ENCODE data around the gene FLNB.

Gene FLNB

DNA sequence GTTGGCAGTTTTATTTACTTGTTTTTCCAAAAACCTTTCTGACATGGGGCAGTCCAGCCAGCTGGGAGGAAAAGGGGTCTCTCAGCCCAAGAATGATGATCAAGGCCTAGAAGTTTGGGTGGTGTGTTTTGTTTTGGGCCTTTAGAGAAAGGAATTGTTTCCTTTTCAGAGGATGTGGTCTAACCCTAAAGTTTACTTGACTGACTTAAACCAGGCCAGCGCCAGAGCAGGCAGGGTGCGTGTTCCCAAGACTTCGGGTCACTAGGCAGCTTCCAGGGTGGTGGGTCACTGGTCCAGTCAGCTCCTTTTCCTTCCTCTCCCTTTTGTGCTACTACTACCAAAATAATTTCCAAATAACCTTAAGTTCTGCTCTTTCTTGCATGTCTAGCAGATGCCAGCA is 4.9 kb downstream of the FLNB start (continued):
- TF ChIP-seq SP3 (tag by site-specific recombination; IDR thresholded peaks at IDR 0.05), result no peak
- TF ChIP-seq, protein P1, sequence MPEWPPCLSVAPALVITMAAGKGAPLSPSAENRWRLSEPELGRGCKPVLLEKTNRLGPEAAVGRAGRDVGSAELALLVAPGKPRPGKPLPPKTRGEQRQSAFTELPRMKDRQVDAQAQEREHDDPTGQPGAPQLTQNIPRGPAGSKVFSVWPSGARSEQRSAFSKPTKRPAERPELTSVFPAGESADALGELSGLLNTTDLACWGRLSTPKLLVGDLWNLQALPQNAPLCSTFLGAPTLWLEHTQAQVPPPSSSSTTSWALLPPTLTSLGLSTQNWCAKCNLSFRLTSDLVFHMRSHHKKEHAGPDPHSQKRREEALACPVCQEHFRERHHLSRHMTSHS (tag by site-specific recombination; IDR thresholded peaks at IDR 0.05), result no peak

DNA sequence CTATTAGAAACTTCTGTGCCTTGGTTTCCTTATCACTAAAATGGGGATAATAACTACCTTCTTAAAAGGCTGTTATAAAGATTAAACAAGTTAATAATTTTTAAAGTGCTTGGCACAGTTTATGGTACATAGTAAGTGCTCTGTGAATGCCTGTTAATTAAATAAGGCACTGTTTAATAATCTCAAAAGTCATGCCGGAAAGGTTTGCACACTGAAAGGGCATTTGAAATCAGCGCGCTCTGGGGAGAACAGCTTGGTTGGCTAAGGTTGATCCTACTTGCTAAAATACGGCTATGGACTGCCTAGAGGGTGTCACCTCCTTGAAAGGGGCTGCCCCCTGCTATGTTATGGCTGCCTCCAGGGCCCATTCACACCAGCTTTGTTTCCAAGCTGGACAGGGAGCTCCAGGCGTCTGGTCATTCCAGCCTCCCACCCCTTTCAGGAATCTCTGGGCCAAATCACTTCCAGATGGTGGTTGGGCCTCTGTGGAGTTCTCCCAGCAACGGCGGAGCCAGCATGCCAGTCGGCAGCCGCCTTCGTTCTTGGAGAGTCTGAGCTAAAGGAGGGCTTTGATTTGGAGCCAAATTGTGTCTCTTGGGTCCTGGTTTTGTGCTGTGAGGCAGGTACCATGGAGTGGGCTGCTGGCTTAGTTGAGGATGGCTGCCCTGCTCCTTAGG is 5.9 kb downstream of the FLNB start:
- POLR2A ChIA-PET, result no interaction called here
- Histone ChIP-seq H3K4me3 (ENCODE audit: low read depth, low read length) (no peak overlapping the region), H3K9me3 (ENCODE audit: control insufficient read depth, insufficient read depth, low read depth, low read length) (no peaks in the 10 kb centered on the region), H3K27ac (ENCODE audit: extremely low read depth, low read depth, low read length) (no peak overlapping the region), H3K4me1 (ENCODE audit: control insufficient read depth, insufficient read depth, low read length) (0 out of 2 replicates have a peak, but pooled peaks cover 3% of the 10 kb centered on the region), H3K36me3 (ENCODE audit: control insufficient read depth in 2 of 2, insufficient read depth in 1 of 2, low read length in 2 of 2) (no peaks in the 10 kb centered on the region)
- CTCF ChIA-PET, result no interaction called here
- TF ChIP-seq ZNF248 (tag by site-specific recombination; IDR thresholded peaks at IDR 0.05) (no peak), ZXDB (tag by site-specific recombination; IDR thresholded peaks at IDR 0.05) (no peak), ZNF423 (tag by site-specific recombination; IDR thresholded peaks at IDR 0.05) (0 out of 2 replicates have a peak, but pooled peaks have one; percentile 21), ZNF48 (tag by site-specific recombination; IDR thresholded peaks at IDR 0.05) (no peak), ZIC2 (tag by site-specific recombination; IDR thresholded peaks at IDR 0.05) (peak; percentile 54), ZNF175 (tag by site-specific recombination; IDR thresholded peaks at IDR 0.05) (no peak), ZNF341 (tag by site-specific recombination; IDR thresholded peaks at IDR 0.05; ENCODE audit: low read depth) (0 out of 2 replicates have a peak, but pooled peaks have one; percentile 37), ZBTB17 (tag by site-specific recombination; IDR thresholded peaks at IDR 0.05) (no peak), IKZF3 (tag by site-specific recombination; IDR thresholded peaks at IDR 0.05) (peak; percentile 34; the same call in 1 of the 2 replicates), KLF1 (tag by site-specific recombination; IDR thresholded peaks at IDR 0.05) (peak; percentile 89), ZNF112 (tag by site-specific recombination; IDR thresholded peaks at IDR 0.05) (no peak)
- TF ChIP-seq, protein P2, sequence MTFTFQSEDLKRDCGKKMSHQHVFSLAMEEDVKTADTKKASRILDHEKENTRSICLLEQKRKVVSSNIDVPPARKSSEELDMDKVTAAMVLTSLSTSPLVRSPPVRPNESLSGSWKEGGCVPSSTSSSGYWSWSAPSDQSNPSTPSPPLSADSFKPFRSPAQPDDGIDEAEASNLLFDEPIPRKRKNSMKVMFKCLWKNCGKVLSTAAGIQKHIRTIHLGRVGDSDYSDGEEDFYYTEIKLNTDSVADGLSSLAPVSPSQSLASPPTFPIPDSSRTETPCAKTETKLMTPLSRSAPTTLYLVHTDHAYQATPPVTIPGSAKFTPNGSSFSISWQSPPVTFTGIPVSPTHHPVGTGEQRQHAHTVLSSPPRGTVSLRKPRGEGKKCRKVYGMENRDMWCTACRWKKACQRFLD (tag by site-specific recombination; IDR thresholded peaks at IDR 0.05), result no peak
- TF ChIP-seq, protein P3, sequence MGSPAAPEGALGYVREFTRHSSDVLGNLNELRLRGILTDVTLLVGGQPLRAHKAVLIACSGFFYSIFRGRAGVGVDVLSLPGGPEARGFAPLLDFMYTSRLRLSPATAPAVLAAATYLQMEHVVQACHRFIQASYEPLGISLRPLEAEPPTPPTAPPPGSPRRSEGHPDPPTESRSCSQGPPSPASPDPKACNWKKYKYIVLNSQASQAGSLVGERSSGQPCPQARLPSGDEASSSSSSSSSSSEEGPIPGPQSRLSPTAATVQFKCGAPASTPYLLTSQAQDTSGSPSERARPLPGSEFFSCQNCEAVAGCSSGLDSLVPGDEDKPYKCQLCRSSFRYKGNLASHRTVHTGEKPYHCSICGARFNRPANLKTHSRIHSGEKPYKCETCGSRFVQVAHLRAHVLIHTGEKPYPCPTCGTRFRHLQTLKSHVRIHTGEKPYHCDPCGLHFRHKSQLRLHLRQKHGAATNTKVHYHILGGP (tag by site-specific recombination; IDR thresholded peaks at IDR 0.05), result no peak
- TF ChIP-seq, protein P4, sequence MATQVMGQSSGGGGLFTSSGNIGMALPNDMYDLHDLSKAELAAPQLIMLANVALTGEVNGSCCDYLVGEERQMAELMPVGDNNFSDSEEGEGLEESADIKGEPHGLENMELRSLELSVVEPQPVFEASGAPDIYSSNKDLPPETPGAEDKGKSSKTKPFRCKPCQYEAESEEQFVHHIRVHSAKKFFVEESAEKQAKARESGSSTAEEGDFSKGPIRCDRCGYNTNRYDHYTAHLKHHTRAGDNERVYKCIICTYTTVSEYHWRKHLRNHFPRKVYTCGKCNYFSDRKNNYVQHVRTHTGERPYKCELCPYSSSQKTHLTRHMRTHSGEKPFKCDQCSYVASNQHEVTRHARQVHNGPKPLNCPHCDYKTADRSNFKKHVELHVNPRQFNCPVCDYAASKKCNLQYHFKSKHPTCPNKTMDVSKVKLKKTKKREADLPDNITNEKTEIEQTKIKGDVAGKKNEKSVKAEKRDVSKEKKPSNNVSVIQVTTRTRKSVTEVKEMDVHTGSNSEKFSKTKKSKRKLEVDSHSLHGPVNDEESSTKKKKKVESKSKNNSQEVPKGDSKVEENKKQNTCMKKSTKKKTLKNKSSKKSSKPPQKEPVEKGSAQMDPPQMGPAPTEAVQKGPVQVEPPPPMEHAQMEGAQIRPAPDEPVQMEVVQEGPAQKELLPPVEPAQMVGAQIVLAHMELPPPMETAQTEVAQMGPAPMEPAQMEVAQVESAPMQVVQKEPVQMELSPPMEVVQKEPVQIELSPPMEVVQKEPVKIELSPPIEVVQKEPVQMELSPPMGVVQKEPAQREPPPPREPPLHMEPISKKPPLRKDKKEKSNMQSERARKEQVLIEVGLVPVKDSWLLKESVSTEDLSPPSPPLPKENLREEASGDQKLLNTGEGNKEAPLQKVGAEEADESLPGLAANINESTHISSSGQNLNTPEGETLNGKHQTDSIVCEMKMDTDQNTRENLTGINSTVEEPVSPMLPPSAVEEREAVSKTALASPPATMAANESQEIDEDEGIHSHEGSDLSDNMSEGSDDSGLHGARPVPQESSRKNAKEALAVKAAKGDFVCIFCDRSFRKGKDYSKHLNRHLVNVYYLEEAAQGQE (tag by site-specific recombination; IDR thresholded peaks at IDR 0.05), result no peak
- TF ChIP-seq, protein P5, sequence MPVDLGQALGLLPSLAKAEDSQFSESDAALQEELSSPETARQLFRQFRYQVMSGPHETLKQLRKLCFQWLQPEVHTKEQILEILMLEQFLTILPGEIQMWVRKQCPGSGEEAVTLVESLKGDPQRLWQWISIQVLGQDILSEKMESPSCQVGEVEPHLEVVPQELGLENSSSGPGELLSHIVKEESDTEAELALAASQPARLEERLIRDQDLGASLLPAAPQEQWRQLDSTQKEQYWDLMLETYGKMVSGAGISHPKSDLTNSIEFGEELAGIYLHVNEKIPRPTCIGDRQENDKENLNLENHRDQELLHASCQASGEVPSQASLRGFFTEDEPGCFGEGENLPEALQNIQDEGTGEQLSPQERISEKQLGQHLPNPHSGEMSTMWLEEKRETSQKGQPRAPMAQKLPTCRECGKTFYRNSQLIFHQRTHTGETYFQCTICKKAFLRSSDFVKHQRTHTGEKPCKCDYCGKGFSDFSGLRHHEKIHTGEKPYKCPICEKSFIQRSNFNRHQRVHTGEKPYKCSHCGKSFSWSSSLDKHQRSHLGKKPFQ (tag by site-specific recombination; IDR thresholded peaks at IDR 0.05), result peak; percentile 88
- TF ChIP-seq, protein P6, sequence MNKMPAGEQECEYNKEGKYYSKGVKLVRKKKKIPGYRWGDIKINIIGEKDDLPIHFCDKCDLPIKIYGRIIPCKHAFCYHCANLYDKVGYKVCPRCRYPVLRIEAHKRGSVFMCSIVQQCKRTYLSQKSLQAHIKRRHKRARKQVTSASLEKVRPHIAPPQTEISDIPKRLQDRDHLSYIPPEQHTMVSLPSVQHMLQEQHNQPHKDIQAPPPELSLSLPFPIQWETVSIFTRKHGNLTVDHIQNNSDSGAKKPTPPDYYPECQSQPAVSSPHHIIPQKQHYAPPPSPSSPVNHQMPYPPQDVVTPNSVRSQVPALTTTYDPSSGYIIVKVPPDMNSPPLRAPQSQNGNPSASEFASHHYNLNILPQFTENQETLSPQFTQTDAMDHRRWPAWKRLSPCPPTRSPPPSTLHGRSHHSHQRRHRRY (tag by site-specific recombination; IDR thresholded peaks at IDR 0.05), result no peak
- TF ChIP-seq, protein P7, sequence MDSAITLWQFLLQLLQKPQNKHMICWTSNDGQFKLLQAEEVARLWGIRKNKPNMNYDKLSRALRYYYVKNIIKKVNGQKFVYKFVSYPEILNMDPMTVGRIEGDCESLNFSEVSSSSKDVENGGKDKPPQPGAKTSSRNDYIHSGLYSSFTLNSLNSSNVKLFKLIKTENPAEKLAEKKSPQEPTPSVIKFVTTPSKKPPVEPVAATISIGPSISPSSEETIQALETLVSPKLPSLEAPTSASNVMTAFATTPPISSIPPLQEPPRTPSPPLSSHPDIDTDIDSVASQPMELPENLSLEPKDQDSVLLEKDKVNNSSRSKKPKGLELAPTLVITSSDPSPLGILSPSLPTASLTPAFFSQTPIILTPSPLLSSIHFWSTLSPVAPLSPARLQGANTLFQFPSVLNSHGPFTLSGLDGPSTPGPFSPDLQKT (IDR thresholded peaks at IDR 0.05; ENCODE audit: borderline replicate concordance, low read depth, low read length), result no peak
- TF ChIP-seq, protein P8, sequence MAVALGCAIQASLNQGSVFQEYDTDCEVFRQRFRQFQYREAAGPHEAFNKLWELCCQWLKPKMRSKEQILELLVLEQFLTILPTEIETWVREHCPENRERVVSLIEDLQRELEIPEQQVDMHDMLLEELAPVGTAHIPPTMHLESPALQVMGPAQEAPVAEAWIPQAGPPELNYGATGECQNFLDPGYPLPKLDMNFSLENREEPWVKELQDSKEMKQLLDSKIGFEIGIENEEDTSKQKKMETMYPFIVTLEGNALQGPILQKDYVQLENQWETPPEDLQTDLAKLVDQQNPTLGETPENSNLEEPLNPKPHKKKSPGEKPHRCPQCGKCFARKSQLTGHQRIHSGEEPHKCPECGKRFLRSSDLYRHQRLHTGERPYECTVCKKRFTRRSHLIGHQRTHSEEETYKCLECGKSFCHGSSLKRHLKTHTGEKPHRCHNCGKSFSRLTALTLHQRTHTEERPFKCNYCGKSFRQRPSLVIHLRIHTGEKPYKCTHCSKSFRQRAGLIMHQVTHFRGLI (tag by site-specific recombination; IDR thresholded peaks at IDR 0.05), result 0 out of 2 replicates have a peak, but pooled peaks have one; percentile 23

All from HEK293 (cell line).